GM18502 (cell line): ENCODE results near the gene KIF5A.

ENCODE experiments used
- ATAC-seq: cut with Tn5 transposase; IDR thresholded peaks from one replicate; pipeline ENCODE4 v1.9.1; 2021; ENCODE audit warnings: mild to moderate bottlenecking; ENCODE audit not compliant: unreplicated experiment, poor library complexity

Gene KIF5A

GRCh38 chr12:57626921-57627445, 77.1 kb downstream of the KIF5A start:
- ATAC-seq: no peak

- no peak for ATAC-seq
Measured at GRCh38 chr12:57627501-57628279, 77.8 kb downstream of the KIF5A start.

- no peak for ATAC-seq
Measured at GRCh38 chr12:57628280-57629191, 78.7 kb downstream of the KIF5A start.

DNA sequence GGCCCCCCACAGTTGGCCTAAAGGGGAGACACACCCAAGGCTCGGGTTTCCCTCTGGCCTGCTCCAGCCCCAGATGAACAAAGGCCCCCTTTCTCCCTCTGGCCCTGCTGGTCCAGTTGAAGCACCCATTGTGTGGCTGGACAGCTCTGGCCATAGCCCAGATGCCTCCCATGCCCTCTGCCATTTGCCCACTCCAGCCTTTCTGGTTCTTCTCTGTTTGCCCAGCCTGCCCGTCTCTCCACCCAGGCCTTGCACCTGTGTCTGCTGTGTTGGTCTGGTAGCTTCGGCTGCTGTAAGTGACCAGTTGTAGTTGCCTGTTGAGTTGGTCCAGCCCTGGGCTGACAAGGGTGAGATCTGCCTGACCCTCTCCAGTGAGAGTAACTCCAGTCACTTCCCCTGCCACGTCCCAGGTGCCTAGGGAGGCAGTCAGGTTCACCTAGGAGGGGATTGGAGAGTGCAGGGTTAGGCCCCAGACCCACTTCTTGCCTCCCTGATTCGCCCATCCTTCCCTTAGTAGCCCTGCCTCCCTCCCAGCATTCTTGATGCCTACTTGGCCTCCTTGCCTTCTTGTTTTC, 80.1 kb downstream of the KIF5A start:
- ATAC-seq: no peak

DNA sequence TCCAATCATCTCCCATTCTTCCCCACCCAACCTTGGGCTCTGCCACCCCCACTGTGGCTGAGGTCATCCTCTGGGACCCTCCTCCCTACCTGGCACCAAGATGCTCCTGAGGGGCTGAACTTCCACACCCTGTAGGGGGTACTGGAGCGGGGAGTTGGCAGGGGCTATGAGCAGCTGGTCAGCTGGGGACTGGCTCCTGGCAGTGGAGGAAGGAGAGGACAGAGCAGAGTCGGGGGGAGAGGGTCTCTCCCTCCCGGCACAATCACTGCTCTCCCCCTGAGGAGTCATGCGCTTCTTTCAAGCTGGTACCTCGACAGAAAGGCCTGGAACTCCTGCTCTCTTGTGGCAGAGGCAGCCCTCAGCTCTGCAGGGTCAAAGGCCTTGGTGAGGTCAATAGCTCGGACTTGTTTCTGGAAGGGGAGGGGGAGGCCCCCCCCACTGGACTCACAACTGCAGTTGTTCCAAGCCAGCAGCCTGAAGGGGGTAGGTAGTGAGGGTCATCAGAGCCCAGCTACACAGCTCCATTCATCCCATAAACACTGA, 81.1 kb downstream of the KIF5A start:
- no peak for ATAC-seq

DNA sequence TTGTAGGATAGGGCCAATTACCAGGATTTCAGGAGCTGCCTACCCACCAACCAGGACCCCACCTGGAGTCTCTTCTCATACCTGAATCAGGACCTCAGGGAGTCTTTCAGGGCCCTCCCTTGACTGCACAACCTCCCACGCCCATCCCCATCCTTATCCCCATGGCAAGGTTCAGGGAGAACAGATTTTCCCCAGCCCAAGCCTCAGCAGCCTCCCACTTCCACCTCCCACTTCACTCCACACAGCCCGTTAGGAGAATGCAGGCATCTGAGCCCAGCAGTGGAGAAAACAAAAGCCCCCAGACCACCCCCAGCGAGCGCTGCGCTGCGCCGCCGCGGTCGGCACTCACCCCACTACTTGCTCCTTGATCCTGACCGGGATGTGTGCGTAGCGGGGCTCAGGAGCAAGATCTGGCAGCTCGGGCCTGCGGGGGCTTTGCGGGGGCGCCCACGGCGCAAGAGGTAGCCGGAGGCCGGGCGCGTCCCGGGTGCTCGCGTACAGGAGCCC, 81.8 kb downstream of the KIF5A start:
- ATAC-seq: no peak

- ATAC-seq: peak; percentile 4
Measured at GRCh38 chr12:57632073-57632957, 82.5 kb downstream of the KIF5A start.

DNA sequence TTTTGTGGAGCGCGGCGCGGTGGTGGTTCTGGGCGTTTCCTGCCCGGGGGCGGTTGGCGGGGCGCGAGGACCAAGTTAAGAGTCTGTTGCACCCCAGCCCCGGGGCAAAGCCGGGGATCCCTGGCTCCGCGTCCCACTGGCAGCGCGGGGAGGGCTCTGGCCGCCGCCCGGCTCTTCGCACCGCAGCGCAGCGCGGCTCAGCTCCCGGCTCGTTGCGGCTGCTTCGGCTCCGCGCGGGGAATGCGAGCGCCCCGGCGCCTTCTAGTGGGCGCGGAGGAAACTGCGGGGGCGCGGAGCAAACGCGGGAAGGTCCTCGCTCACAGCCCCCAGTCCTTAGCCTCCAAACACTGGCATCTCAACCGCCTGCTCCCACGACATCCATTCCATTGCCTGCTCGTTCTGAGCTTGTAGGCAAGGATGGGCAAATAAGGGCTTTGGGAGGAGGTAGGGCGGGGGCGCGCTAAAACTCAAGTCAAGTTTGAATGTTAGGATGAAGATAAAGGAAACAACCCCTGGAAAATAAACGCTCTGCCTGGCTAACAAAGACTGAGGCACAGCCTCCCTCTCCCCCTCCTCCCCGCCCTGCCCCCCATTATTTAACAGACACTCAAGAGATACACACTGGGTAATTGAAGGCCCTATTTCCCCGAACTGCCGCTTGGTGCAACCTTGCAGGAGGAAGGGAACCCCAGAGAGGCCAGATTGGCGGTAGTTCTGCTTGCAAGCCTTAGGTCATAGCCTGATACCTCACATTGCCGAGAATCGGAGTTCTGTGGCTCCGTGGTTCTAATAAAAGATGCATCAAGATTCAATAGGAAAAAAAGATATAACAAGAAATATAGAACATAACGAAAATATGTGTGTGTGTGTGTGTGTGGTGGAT, 83.4 kb downstream of the KIF5A start, which contains the start of gene B4GALNT1:
Gene B4GALNT1, minus strand, starts transcription at position 244 of the 883 bp plus-strand sequence. CDS start 1,069 bp downstream, outside the sequence.
- peak; percentile 80 for ATAC-seq
